ELR (cell line): ENCODE measurements around the gene FSTL4.
"Not testable (repeated sequence)": the region's sequence is repeated elsewhere in the genome, so short reads cannot be mapped to it uniquely, and the experiment has no call there.

Source experiments
- DNase-seq: peaks from one replicate; pipeline ENCODE4 v3.0.0-alpha.2; 2015; ENCODE audit warnings: low read depth

The FSTL4 gene

GRCh38 chr5:133552925-133553525 is 59.3 kb downstream of the FSTL4 start:
- DNase-seq = peak; percentile 64

DNA sequence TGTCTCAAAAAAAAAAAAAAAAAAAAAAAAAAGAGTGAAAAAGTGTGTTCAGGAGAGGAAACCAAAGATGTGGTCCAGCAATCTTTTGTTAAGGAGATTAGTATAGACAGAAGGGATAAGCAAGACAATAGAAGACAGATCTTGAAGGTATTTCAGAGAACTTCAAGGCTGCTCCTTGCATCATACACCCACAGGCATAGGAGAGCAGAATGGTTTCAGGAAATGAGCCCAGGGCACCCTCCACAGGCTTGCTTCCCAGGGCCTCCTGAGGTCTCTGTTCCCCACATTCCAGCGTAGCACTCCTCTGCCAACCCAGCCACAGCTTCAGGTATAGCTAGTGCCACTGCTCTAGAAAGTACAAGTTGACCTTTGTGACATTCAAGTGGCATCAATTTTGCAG is 65.8 kb downstream of the FSTL4 start:
- no peak for DNase-seq

DNA sequence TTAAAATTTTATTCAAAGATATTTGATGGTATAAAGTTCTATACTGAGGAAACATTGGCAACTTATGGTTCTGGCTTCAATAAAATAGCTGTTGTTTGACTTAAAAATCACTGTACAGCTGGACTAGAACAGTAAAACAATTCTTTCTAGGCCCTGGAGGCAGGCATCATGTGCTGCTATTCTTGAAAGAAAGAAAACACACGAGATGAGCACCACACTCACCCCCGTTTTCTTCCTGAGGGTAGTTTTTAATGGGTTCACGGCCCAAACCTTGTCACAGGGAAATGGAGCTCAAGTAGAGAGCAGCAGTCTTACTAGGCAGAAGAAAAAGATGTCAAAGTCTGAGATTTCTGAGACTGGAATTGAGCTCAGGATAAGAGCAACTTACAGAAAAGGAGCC is 68.0 kb downstream of the FSTL4 start:
- DNase-seq = no peak

DNA sequence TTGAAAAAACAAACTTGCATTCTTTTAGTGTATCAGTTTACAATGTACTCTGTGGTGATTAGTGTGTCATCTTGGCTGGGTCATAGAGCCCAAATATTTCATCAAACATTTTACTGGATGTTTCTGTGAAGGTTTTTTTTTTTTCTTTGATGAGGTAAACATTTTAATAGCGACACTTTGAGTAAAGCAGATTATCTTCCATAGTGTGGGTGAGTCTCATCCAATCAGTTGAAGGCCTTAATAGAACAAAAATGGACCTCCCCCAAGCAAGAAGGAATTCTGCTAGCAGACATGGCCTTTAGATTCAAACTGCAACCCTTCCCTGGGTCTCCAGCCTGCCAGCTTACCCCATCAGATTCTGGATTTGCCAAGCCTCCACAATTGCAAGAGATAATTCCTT is 72.5 kb downstream of the FSTL4 start:
- no peak for DNase-seq

DNA sequence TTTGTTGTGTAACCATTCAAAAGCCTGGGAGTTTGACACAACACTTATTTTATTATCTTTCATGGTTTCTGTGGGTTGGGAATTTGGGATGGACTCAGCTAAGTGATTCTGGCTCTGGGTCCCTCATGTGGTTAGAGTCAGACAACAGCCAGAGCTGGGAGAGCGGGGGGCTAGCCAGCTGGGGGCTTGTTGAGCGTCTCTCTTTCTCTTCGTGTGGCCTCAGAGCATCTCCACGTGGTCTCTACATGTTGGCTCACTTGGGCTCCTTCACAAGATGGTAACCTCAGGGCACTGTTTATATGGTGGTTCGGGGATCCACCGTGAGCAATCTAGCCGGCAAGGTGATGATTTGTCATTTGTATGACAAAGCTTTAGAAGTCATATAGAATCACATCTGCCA is 73.6 kb downstream of the FSTL4 start:
- no peak for DNase-seq

GRCh38 chr5:133535241-133535929 is 77.0 kb downstream of the FSTL4 start:
- DNase-seq = not testable (repeated sequence)

DNA sequence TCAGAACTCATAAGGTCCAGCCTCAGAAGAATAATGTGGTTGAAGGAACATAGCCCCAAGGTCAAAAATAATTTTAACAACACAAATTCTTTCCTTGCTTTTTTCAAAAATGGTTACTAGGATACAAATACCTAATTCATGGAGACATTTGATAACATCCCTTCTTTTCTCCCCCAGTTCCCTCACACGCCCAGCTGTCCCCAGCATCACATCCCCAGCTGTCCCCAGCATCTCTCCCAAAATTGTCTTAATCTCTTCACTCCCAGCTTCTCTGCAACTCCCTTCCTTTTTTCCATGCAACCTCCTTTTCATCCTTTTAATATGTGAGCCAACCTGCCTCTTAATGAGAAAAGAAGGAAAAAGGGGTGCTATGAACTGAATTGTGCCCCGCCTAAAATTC is 77.8 kb downstream of the FSTL4 start:
- no peak for DNase-seq

- DNase-seq = no peak
These were observed 78.8 kb downstream of the FSTL4 start for GRCh38 chr5:133533541-133533940.

GRCh38 chr5:133531594-133531993 is 80.7 kb downstream of the FSTL4 start:
- no peak for DNase-seq

DNA sequence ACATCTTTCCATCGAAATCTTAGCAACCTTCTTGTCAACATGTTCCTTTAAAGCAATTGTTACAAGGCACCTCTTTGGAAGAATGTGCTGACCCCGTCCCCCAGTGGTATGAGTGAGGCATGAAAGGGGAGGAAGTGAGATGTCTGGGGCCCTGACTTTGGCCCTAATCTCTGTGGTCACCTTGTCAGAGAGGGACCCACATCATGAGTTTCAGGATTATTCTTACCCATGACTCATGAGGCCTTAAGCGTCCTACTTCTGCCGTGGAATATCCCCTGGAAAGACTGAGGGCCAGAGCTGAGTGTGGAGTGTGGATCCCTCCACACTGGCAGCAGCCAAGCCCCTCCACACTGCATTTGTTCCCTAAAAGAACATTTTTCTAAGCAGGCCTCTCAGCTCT is 81.2 kb downstream of the FSTL4 start:
- no peak for DNase-seq

DNA sequence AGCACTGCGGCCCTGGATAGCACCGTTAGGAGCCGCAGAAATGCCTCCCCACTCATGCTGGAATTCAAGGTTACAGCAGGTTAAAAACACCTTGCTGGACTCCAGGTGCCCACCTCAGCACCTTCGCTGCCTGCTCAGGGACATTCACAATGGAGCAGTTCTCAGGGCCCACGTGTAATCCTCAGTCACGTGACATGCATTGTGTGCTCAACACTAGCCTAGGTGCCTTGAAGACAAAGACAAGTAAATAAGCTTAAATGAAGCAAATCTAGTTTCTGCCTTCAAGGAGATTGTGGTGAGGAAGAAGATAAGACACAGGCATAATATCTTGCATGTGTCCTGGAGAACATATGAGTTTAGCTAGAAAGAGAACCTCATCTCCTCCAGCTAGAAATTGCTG is 82.1 kb downstream of the FSTL4 start:
- DNase-seq = no peak

- DNase-seq = no peak
These were observed 83.5 kb downstream of the FSTL4 start for GRCh38 chr5:133528841-133529240.

DNA sequence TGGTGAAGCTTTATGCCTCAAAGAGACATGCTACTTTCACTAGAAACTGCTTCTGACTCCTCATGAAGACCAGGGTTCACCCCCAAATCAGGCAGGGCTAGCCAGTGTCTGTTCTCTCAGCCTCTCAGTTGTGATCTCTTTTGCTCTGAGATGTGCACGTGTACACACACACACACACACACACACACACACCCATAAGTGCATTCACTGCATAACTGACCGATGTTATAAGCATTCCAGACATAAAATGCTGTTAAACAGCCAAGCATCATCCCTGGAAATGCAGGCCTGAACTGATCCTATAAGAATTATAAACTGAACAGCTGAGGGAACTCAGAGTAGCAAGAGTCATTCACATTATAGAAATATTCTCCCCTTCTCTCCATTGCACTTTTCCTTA is 85.0 kb downstream of the FSTL4 start:
- no peak for DNase-seq

- no peak for DNase-seq
These were observed 86.0 kb downstream of the FSTL4 start for GRCh38 chr5:133526368-133526767.

DNA sequence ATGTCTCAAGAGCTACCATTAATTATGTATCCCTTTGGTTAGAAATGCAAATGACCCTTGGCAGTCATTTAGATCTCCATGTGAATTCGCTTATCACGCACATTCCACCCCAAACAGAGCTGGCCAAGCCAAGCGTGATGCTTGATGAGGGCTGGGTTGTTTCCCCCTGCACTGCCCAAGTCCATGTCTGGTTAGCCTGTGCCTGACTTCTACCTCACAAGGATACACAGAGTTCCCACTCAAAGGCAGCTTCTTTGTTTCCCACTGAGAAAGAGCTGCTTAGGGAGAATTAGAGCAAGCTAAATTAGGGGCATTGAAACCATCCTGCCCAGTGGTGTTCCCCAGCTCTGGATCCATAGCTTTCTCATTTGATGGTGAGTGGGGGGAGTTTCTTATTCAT is 87.2 kb downstream of the FSTL4 start:
- DNase-seq = no peak

GRCh38 chr5:133524666-133525065 is 87.7 kb downstream of the FSTL4 start:
- DNase-seq = no peak

DNA sequence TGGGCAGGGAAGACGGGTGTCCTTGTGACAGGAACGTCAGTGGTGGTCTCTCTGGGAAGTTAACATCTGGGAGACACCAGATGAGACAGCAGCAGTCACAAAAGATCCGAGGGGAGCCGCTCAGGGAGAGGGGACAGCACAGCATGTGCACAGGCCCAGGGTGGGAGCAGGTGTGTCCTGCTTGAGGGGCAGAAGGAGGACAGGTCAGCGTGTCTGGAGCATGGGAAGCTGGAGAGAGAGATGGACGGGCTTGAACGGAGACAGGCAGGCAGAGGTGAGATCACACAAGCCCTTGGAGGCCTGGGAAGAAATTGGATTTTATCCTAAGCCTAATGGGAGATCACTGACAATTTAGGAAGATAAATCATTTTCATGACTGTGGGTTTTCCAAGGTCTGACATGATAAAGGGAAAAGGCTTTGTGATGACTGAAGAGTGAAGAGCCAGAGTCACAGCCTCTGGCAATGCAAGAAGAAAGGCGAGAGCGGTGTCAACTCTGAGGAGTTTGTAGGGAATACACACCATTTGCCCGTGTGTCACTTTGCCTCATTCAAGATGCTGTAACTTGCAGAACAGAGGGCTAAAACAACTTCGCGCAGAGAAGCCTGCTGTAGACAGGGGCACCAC is 88.3 kb downstream of the FSTL4 start:
- DNase-seq = no peak

GRCh38 chr5:133523013-133523658 is 89.2 kb downstream of the FSTL4 start:
- no peak for DNase-seq

GRCh38 chr5:133521801-133522200 is 90.5 kb downstream of the FSTL4 start:
- DNase-seq = no peak

DNA sequence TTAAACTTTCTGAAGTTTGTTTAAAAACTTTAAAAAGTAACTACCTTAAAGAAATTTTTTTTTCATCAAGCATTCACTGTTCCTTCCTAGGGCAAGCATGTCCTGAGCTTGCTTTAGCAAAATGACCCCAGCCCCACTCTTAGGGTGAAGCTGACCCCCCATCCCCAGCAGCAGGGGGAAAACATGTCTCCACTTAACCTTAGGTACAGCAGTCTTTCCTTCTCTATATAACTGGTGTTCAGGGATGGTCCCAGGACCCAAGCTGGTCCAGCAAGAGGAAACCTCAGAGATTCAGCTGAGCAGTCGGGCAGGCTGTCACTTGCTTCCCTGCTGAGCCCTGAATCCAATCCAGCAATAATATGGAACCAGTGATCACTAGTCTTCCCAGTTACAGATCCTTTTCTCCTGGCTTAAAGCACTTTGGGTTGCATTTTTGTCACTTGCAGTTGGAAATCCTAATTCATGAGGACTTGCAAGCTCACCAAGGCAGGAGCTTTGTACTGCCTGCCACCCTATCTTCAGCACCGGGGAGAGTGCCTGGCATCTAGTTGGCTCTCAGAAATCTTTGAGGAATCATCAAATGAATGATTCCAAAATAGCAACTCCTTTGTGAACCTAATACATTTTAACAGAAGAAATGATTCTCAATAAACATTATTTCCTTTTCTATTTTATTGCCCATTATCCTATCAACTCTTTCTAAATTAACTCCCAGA is 91.2 kb downstream of the FSTL4 start:
- DNase-seq = no peak

- DNase-seq = no peak
These were observed 92.3 kb downstream of the FSTL4 start for GRCh38 chr5:133520062-133520461.

DNA sequence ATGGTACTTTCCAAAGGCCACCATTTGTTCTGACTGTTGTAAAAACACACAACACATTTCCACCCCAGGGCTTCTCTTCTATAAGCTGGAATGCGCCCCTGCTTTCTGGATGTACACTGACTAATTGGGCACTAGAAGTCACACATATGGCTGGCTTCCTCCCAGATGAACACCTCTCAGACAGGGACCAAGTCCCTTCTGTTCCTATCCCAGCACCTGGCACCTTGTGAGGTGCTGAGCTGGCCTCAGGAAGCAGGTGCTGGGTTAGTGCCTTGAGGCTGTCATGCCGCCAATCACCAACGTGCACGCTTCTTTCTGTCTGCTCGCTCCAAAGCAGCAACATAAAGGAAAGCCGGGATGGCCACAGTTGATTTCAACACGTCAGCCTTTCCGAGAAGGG is 93.2 kb downstream of the FSTL4 start:
- no peak for DNase-seq

- no peak for DNase-seq
These were observed 97.9 kb downstream of the FSTL4 start for GRCh38 chr5:133514456-133514855.
